Lower leg skin (tissue), 3 donors: ENCODE data around the gene PRIM2.
"Not testable (repeated sequence)": the region's sequence is repeated elsewhere in the genome, so short reads cannot be mapped to it uniquely, and the experiment has no call there.

Experiments used
- POLR2A ChIP-seq, 2 donors: fragments of 450-650 bp; IDR thresholded peaks; one replicate each; pipeline ENCODE4 v1.6.1; 2016 to 2017; ENCODE audit warnings: antibody characterized with exemption in 2 of 2, mild to moderate bottlenecking in 1 of 2, moderate library complexity in 1 of 2
- TF ChIP-seq, protein P1 (sequence below), 3 donors: fragments of 450-650 bp; IDR thresholded peaks; one replicate each; pipeline ENCODE4 v1.5.1; 2016; ENCODE audit warnings: antibody characterized with exemption in 3 of 3, mild to moderate bottlenecking in 3 of 3, moderate library complexity in 2 of 3

DNA sequence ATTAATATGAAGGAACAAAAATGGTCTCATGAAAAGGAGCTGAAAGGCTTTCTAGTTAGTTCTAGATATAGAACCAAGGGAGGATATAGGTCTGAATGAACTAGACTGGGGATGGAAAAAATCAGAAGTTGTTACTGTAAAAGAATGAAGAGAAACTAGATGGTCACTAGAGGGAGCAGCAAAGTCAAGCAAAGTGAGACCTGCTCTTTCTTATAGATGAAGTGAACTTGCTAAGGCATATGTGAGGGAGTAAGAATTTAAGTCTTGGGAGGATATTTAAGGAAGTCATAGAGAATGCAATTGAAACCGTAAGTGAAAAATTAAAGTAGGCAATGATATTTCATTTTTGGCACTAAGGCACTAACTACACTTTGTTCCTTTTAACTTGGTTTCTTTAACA lies 218.6 kb downstream of the PRIM2 start:
- TF ChIP-seq, protein P1, sequence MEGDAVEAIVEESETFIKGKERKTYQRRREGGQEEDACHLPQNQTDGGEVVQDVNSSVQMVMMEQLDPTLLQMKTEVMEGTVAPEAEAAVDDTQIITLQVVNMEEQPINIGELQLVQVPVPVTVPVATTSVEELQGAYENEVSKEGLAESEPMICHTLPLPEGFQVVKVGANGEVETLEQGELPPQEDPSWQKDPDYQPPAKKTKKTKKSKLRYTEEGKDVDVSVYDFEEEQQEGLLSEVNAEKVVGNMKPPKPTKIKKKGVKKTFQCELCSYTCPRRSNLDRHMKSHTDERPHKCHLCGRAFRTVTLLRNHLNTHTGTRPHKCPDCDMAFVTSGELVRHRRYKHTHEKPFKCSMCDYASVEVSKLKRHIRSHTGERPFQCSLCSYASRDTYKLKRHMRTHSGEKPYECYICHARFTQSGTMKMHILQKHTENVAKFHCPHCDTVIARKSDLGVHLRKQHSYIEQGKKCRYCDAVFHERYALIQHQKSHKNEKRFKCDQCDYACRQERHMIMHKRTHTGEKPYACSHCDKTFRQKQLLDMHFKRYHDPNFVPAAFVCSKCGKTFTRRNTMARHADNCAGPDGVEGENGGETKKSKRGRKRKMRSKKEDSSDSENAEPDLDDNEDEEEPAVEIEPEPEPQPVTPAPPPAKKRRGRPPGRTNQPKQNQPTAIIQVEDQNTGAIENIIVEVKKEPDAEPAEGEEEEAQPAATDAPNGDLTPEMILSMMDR (IDR thresholded peaks at IDR 0.05): not testable (repeated sequence)
- not testable (repeated sequence) for TF ChIP-seq POLR2A (IDR thresholded peaks at IDR 0.05)
